Stimulated activated memory B cell treated with anti-CD40 and anti-IgM and Interleukin-4, amounts not matched to agents 10 μg/mL and 1 μg/mL and 100 μg/mL, for 72 hours (primary cell): ENCODE data around the gene MFN2.
"Not testable (repeated sequence)": the region's sequence is repeated elsewhere in the genome, so short reads cannot be mapped to it uniquely, and the experiment has no call there.

Experiments
- ATAC-seq: fragments of 150-1000 bp; cut with Tn5 transposase; 2 replicates; pipeline ENCODE4 v1.10.0; 2021
- H3K27ac Mint-ChIP-seq: one replicate; pipeline ENCODE4 v1.8.0; 2022; ENCODE audit warnings: mild to moderate bottlenecking, mixed read lengths
- H3K27me3 Mint-ChIP-seq: one replicate; pipeline ENCODE4 v1.8.0; 2022; ENCODE audit warnings: mixed read lengths
- H3K36me3 Mint-ChIP-seq: one replicate; pipeline ENCODE4 v1.8.0; 2022; ENCODE audit warnings: mixed read lengths
- H3K4me1 Mint-ChIP-seq: one replicate; pipeline ENCODE4 v1.8.0; 2022; ENCODE audit warnings: mixed read lengths
- H3K4me3 Mint-ChIP-seq: one replicate; pipeline ENCODE4 v1.8.0; 2022; ENCODE audit warnings: mild to moderate bottlenecking, moderate library complexity, mixed read lengths
- H3K9me3 Mint-ChIP-seq: one replicate; pipeline ENCODE4 v1.8.0; 2022; ENCODE audit warnings: mixed read lengths

Gene MFN2

GRCh38 chr1:12037486-12038355 is 57.5 kb downstream of the MFN2 start:
- Mint-ChIP-seq H3K36me3 (no peaks in the 10 kb centered on the region), H3K9me3 (no peaks in the 10 kb centered on the region), H3K27me3 (no peaks in the 10 kb centered on the region), H3K4me3 (no peak overlapping the region), H3K27ac (peak overlapping the region; percentile 94), H3K4me1 (peaks cover 51% of the 10 kb centered on the region)
- ATAC-seq, result no peak

GRCh38 chr1:12038356-12039163 is 58.3 kb downstream of the MFN2 start:
- peak; percentile 2 for ATAC-seq
- H3K4me3 Mint-ChIP-seq, result peak overlapping the region; percentile 30
- H3K27ac Mint-ChIP-seq, result peak overlapping the region; percentile 94
- H3K36me3 Mint-ChIP-seq, result no peaks in the 10 kb centered on the region
- H3K27me3 Mint-ChIP-seq, result no peaks in the 10 kb centered on the region
- peaks cover 51% of the 10 kb centered on the region for H3K4me1 Mint-ChIP-seq
- no peaks in the 10 kb centered on the region for H3K9me3 Mint-ChIP-seq

GRCh38 chr1:12039164-12039525 is 58.9 kb downstream of the MFN2 start:
- Mint-ChIP-seq H3K27ac (peak overlapping the region; percentile 94), H3K4me1 (peaks cover 51% of the 10 kb centered on the region), H3K9me3 (no peaks in the 10 kb centered on the region), H3K4me3 (no peak overlapping the region), H3K27me3 (no peaks in the 10 kb centered on the region), H3K36me3 (no peaks in the 10 kb centered on the region)
- peak; percentile 58 for ATAC-seq

GRCh38 chr1:12039824-12040456 is 59.7 kb downstream of the MFN2 start:
- Mint-ChIP-seq H3K27ac (peak overlapping the region; percentile 94), H3K4me3 (peak overlapping the region; percentile 26), H3K4me1 (peaks cover 51% of the 10 kb centered on the region)
- peak; percentile 84 for ATAC-seq
- H3K27me3 Mint-ChIP-seq, H3K36me3 Mint-ChIP-seq, H3K9me3 Mint-ChIP-seq: not testable (repeated sequence)

GRCh38 chr1:12040457-12041051 is 60.3 kb downstream of the MFN2 start:
- Mint-ChIP-seq H3K27ac (peak overlapping the region; percentile 94), H3K36me3 (no peaks in the 10 kb centered on the region), H3K27me3 (no peaks in the 10 kb centered on the region), H3K4me1 (peaks cover 51% of the 10 kb centered on the region), H3K4me3 (peak overlapping the region; percentile 5), H3K9me3 (no peaks in the 10 kb centered on the region)
- peak; percentile 93 for ATAC-seq

- ATAC-seq, H3K27ac Mint-ChIP-seq, H3K36me3 Mint-ChIP-seq, H3K27me3 Mint-ChIP-seq, H3K4me3 Mint-ChIP-seq, H3K9me3 Mint-ChIP-seq: not testable (repeated sequence)
- peaks cover 32% of the 10 kb centered on the region for H3K4me1 Mint-ChIP-seq
These were observed 64.1 kb downstream of the MFN2 start for GRCh38 chr1:12044187-12044877.

- H3K4me1 Mint-ChIP-seq, result peaks cover 12% of the 10 kb centered on the region
- H3K4me3 Mint-ChIP-seq, result no peak overlapping the region
- H3K27ac Mint-ChIP-seq, result no peak overlapping the region
These were observed 66.5 kb downstream of the MFN2 start for GRCh38 chr1:12046749-12047119.

GRCh38 chr1:12047120-12047876 is 67.1 kb downstream of the MFN2 start:
- H3K27ac Mint-ChIP-seq, result no peak overlapping the region
- peaks cover 12% of the 10 kb centered on the region for H3K4me1 Mint-ChIP-seq
- no peaks in the 10 kb centered on the region for H3K36me3 Mint-ChIP-seq
- H3K4me3 Mint-ChIP-seq, result no peak overlapping the region
- ATAC-seq, result peak; percentile 77
- no peaks in the 10 kb centered on the region for H3K27me3 Mint-ChIP-seq
- H3K9me3 Mint-ChIP-seq, result no peaks in the 10 kb centered on the region

More at GRCh38 chr1:12046749-12047119, 66.5 kb downstream of the MFN2 start:
- Mint-ChIP-seq H3K27me3 (no peaks in the 10 kb centered on the region), H3K9me3 (no peaks in the 10 kb centered on the region), H3K36me3 (no peaks in the 10 kb centered on the region)
- ATAC-seq, result no peak

- H3K27ac Mint-ChIP-seq, result no peak overlapping the region
- H3K27me3 Mint-ChIP-seq, result no peaks in the 10 kb centered on the region
- no peak for ATAC-seq
- H3K4me3 Mint-ChIP-seq, result no peak overlapping the region
- no peaks in the 10 kb centered on the region for H3K9me3 Mint-ChIP-seq
- H3K36me3 Mint-ChIP-seq, result no peaks in the 10 kb centered on the region
- H3K4me1 Mint-ChIP-seq, result peaks cover 21% of the 10 kb centered on the region
These were observed 68.1 kb downstream of the MFN2 start for GRCh38 chr1:12048372-12048771.

GRCh38 chr1:12049616-12050015 is 69.4 kb downstream of the MFN2 start:
- H3K36me3 Mint-ChIP-seq, result no peaks in the 10 kb centered on the region
- no peaks in the 10 kb centered on the region for H3K9me3 Mint-ChIP-seq
- no peak overlapping the region for H3K27ac Mint-ChIP-seq
- ATAC-seq, result no peak
- no peaks in the 10 kb centered on the region for H3K27me3 Mint-ChIP-seq
- H3K4me3 Mint-ChIP-seq, result no peak overlapping the region
- peaks cover 33% of the 10 kb centered on the region for H3K4me1 Mint-ChIP-seq

GRCh38 chr1:12051361-12051760 is 71.1 kb downstream of the MFN2 start:
- Mint-ChIP-seq H3K36me3 (no peaks in the 10 kb centered on the region), H3K9me3 (no peaks in the 10 kb centered on the region), H3K4me3 (no peak overlapping the region), H3K4me1 (peaks cover 44% of the 10 kb centered on the region), H3K27ac (peak overlapping the region; percentile 92), H3K27me3 (no peaks in the 10 kb centered on the region)
- no peak for ATAC-seq

- peaks cover 51% of the 10 kb centered on the region for H3K4me1 Mint-ChIP-seq
- H3K27ac Mint-ChIP-seq, result peak overlapping the region; percentile 92
- peak overlapping the region; percentile 69 for H3K4me3 Mint-ChIP-seq
- H3K9me3 Mint-ChIP-seq, result no peaks in the 10 kb centered on the region
- H3K27me3 Mint-ChIP-seq, result no peaks in the 10 kb centered on the region
- H3K36me3 Mint-ChIP-seq, result no peaks in the 10 kb centered on the region
- peak; percentile 89 for ATAC-seq
These were observed 71.8 kb downstream of the MFN2 start for GRCh38 chr1:12052008-12052573.

- H3K36me3 Mint-ChIP-seq, result no peaks in the 10 kb centered on the region
- H3K27me3 Mint-ChIP-seq, result no peaks in the 10 kb centered on the region
- H3K9me3 Mint-ChIP-seq, result no peaks in the 10 kb centered on the region
- no peak for ATAC-seq
- H3K4me3 Mint-ChIP-seq, result no peak overlapping the region
- H3K27ac Mint-ChIP-seq, result peak overlapping the region; percentile 92
- H3K4me1 Mint-ChIP-seq, result peaks cover 61% of the 10 kb centered on the region
These were observed 72.9 kb downstream of the MFN2 start for GRCh38 chr1:12052997-12053686.
